Measurements from ENCODE around the gene DGKI. TPM values are rescaled to one million over a fixed set of nuclear protein-coding genes. Genes with fewer than 3 reads are reported as not detected.

DGKI gene
- total and polyA plus RNA-seq, 2 experiments from 2014 or later, result 0.16 to 1.0 TPM

DNA sequence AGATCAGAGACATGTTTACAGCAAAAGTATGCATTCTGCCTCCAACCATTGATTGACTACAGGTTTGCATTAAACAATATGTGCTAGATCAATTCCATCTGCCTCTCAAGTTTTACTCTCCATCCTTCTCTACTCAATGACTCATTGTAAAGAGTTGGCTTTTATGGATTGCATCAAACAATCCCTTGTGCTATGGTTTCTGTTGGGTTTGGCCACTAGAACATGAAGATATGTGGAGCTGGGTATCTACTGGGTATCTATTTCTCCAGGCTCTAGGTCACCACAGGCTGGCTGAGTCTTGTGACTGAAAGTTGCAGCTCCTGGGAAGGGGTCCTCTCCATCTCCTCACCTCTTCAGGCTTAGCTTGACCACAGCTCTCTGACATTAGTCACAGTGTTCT is 204.7 kb downstream of the DGKI start:
- no peaks in the 10 kb centered on the region for H3F3A ChIP-seq (replicated peaks; ENCODE audit: low read depth)
- H2AFZ ChIP-seq, result no peak overlapping the region
- DNase-seq (ENCODE audit: low spot score) (no peak), ATAC-seq (no peak)
- H3K36me3 ChIP-seq (ENCODE audit: insufficient read depth), result no peaks in the 10 kb centered on the region
- H3K27me3 Mint-ChIP-seq (ENCODE audit: insufficient read depth, low read depth, poor library complexity), result no peaks in the 10 kb centered on the region
- no peaks in the 10 kb centered on the region for H3K79me2 ChIP-seq (replicated peaks; ENCODE audit: insufficient read depth)
- H3K4me3 ChIP-seq, result no peak overlapping the region
- H3K27ac Mint-ChIP-seq, result no peak overlapping the region
- peaks cover 15% of the 10 kb centered on the region for H3K9me2 ChIP-seq (ENCODE audit: insufficient read depth)
- H4K20me1 ChIP-seq (replicated peaks; ENCODE audit: insufficient read depth), result no peaks in the 10 kb centered on the region
- H3K4me1 ChIP-seq (ENCODE audit: insufficient read depth), result 0 out of 2 replicates have a peak, but pooled peaks cover 2% of the 10 kb centered on the region
- H3K27ac ChIP-seq (ENCODE audit: low read depth), result no peak overlapping the region
- H3K4me2 ChIP-seq, result no peak overlapping the region
- H3K9me3 Mint-ChIP-seq, result peaks cover 3% of the 10 kb centered on the region; the same call in 1 of the 3 replicates
- peaks cover under 1% of the 10 kb centered on the region; the same call in 2 of the 3 replicates for H3K4me1 Mint-ChIP-seq
- H3K36me3 Mint-ChIP-seq (ENCODE audit: low read depth), result no peaks in the 10 kb centered on the region
- no peaks in the 10 kb centered on the region for H3K27me3 ChIP-seq (ENCODE audit: insufficient read depth)
- no peak overlapping the region for H3K4me3 Mint-ChIP-seq
- no peak for TF ChIP-seq JUNB (IDR thresholded peaks at IDR 0.05; ENCODE audit: unreplicated experiment)
- no peak for TF ChIP-seq ZNF114 (CRISPR knock-in tag; IDR thresholded peaks at IDR 0.05)
- no peak for TF ChIP-seq EZH2phosphoT487 (IDR thresholded peaks at IDR 0.05; ENCODE audit: unreplicated experiment)
- no peak for TF ChIP-seq ZNF331 (CRISPR knock-in tag; IDR thresholded peaks at IDR 0.05; ENCODE audit: low read depth)
- TF ChIP-seq, protein P1, sequence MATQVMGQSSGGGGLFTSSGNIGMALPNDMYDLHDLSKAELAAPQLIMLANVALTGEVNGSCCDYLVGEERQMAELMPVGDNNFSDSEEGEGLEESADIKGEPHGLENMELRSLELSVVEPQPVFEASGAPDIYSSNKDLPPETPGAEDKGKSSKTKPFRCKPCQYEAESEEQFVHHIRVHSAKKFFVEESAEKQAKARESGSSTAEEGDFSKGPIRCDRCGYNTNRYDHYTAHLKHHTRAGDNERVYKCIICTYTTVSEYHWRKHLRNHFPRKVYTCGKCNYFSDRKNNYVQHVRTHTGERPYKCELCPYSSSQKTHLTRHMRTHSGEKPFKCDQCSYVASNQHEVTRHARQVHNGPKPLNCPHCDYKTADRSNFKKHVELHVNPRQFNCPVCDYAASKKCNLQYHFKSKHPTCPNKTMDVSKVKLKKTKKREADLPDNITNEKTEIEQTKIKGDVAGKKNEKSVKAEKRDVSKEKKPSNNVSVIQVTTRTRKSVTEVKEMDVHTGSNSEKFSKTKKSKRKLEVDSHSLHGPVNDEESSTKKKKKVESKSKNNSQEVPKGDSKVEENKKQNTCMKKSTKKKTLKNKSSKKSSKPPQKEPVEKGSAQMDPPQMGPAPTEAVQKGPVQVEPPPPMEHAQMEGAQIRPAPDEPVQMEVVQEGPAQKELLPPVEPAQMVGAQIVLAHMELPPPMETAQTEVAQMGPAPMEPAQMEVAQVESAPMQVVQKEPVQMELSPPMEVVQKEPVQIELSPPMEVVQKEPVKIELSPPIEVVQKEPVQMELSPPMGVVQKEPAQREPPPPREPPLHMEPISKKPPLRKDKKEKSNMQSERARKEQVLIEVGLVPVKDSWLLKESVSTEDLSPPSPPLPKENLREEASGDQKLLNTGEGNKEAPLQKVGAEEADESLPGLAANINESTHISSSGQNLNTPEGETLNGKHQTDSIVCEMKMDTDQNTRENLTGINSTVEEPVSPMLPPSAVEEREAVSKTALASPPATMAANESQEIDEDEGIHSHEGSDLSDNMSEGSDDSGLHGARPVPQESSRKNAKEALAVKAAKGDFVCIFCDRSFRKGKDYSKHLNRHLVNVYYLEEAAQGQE (IDR thresholded peaks at IDR 0.05; ENCODE audit: unreplicated experiment), result no peak
- no peak for TF ChIP-seq CREB1 (CRISPR knock-in tag; IDR thresholded peaks at IDR 0.05; ENCODE audit: low read depth)
- TF ChIP-seq EZH2 (IDR thresholded peaks at IDR 0.05; ENCODE audit: low read depth, unreplicated experiment), result no peak
- TF ChIP-seq, protein P2, sequence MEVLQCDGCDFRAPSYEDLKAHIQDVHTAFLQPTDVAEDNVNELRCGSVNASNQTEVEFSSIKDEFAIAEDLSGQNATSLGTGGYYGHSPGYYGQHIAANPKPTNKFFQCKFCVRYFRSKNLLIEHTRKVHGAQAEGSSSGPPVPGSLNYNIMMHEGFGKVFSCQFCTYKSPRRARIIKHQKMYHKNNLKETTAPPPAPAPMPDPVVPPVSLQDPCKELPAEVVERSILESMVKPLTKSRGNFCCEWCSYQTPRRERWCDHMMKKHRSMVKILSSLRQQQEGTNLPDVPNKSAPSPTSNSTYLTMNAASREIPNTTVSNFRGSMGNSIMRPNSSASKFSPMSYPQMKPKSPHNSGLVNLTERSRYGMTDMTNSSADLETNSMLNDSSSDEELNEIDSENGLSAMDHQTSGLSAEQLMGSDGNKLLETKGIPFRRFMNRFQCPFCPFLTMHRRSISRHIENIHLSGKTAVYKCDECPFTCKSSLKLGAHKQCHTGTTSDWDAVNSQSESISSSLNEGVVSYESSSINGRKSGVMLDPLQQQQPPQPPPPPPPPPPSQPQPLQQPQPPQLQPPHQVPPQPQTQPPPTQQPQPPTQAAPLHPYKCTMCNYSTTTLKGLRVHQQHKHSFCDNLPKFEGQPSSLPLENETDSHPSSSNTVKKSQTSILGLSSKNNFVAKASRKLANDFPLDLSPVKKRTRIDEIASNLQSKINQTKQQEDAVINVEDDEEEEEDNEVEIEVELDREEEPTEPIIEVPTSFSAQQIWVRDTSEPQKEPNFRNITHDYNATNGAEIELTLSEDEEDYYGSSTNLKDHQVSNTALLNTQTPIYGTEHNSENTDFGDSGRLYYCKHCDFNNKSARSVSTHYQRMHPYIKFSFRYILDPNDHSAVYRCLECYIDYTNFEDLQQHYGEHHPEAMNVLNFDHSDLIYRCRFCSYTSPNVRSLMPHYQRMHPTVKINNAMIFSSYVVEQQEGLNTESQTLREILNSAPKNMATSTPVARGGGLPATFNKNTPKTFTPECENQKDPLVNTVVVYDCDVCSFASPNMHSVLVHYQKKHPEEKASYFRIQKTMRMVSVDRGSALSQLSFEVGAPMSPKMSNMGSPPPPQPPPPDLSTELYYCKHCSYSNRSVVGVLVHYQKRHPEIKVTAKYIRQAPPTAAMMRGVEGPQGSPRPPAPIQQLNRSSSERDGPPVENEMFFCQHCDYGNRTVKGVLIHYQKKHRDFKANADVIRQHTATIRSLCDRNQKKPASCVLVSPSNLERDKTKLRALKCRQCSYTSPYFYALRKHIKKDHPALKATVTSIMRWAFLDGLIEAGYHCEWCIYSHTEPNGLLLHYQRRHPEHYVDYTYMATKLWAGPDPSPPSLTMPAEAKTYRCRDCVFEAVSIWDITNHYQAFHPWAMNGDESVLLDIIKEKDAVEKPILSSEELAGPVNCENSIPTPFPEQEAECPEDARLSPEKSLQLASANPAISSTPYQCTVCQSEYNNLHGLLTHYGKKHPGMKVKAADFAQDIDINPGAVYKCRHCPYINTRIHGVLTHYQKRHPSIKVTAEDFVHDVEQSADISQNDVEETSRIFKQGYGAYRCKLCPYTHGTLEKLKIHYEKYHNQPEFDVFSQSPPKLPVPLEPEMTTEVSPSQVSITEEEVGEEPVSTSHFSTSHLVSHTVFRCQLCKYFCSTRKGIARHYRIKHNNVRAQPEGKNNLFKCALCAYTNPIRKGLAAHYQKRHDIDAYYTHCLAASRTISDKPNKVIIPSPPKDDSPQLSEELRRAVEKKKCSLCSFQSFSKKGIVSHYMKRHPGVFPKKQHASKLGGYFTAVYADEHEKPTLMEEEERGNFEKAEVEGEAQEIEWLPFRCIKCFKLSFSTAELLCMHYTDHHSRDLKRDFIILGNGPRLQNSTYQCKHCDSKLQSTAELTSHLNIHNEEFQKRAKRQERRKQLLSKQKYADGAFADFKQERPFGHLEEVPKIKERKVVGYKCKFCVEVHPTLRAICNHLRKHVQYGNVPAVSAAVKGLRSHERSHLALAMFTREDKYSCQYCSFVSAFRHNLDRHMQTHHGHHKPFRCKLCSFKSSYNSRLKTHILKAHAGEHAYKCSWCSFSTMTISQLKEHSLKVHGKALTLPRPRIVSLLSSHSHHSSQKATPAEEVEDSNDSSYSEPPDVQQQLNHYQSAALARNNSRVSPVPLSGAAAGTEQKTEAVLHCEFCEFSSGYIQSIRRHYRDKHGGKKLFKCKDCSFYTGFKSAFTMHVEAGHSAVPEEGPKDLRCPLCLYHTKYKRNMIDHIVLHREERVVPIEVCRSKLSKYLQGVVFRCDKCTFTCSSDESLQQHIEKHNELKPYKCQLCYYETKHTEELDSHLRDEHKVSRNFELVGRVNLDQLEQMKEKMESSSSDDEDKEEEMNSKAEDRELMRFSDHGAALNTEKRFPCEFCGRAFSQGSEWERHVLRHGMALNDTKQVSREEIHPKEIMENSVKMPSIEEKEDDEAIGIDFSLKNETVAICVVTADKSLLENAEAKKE (CRISPR knock-in tag; IDR thresholded peaks at IDR 0.05), result no peak

All from GM23338 (cell line).